Activated T-cell treated with anti-CD3 and anti-CD28 coated beads for 24 hours (primary cell): ENCODE data around the gene UBE2U.

Source experiments
- DNase-seq: peaks from one replicate; pipeline ENCODE4 v3.0.0-alpha.2; 2020; ENCODE audit warnings: low read depth

The UBE2U gene

GRCh38 chr1:64295136-64295535 lies 91.7 kb downstream of the UBE2U start:
- DNase-seq: no peak

- no peak for DNase-seq
Observed at GRCh38 chr1:64295561-64295960, 92.1 kb downstream of the UBE2U start.

- DNase-seq: no peak
Observed at GRCh38 chr1:64296459-64296858, 93.0 kb downstream of the UBE2U start.

- DNase-seq: no peak
Observed at GRCh38 chr1:64302194-64302593, 98.8 kb downstream of the UBE2U start.

GRCh38 chr1:64302971-64303370 lies 99.5 kb downstream of the UBE2U start:
- no peak for DNase-seq

- DNase-seq: no peak
Observed at GRCh38 chr1:64304823-64305222, 101.4 kb downstream of the UBE2U start.

GRCh38 chr1:64308866-64309265 lies 105.4 kb downstream of the UBE2U start:
- no peak for DNase-seq

GRCh38 chr1:64309431-64309831 lies 106.0 kb downstream of the UBE2U start:
- no peak for DNase-seq

- DNase-seq: no peak
Observed at GRCh38 chr1:64310760-64311159, 107.3 kb downstream of the UBE2U start.

- DNase-seq: no peak
Observed at GRCh38 chr1:64312431-64312830, 109.0 kb downstream of the UBE2U start.

- DNase-seq: no peak
Observed at GRCh38 chr1:64315402-64315801, 112.0 kb downstream of the UBE2U start.
